HL-60/S4 (cell line): ENCODE results near the gene SLFN12L.
"Not testable (repeated sequence)": the region's sequence is repeated elsewhere in the genome, so short reads cannot be mapped to it uniquely, and the experiment has no call there.

Source experiments
- in situ Hi-C: fragments of 300-500 bp; cut with MboI; formaldehyde crosslinking; loops from 2 replicates; pipeline ENCODE4 v1.14.3; 2022; ENCODE audit warnings: low sequenced_read_pairs

Gene SLFN12L

GRCh38 chr17:35543856-35544255, 6.4 kb upstream of the SLFN12L start:
- in situ Hi-C loops = no loop called here

DNA sequence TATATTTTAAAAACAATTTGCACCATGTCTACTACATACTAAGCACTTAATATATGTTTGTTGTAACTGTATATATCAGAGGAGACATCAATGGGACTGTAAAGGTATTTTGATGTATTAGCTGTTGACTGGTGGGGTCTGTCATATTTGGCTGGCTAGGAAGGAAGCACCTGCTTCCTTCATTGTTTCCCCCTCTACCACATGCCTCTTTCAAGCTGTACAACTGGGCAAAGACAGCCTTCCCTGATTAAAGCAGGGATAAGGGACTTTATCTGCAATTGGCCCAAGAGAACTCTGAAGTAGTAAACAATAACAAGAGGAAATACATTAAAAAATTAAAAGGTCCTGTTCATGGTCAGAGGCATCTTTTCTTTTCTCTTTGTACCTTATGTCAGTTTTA, 5.5 kb upstream of the SLFN12L start:
- in situ Hi-C loops = no loop called here

DNA sequence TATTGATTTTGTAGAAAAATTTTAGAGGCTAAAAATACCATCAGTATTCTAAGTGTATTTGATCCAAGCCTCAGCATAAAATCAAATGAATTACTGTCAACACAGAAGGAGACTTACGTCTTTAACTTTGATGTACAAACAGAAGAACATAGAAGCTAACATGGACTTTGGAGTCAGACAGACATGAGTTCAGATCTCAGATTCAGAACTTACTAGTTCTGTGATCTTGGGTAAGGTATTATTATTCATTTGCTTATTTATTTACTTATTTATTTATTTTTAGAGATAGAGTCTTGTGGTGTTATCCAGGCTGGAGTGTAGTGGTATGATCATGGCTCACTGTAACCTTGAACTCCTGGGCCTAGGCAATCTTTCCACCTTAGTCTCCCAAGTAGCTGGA, 4.0 kb upstream of the SLFN12L start:
- in situ Hi-C loops = no loop called here

- in situ Hi-C loops = no loop called here
Measured at GRCh38 chr17:35540589-35541404, 3.3 kb upstream of the SLFN12L start.

- in situ Hi-C loops = loop anchor here (5.0 to 10.0 kb wide), 2 partner anchors 227 to 385 kb away; no protein-coding TSS in a partner anchor
Measured at GRCh38 chr17:35539659-35540026, 2.2 kb upstream of the SLFN12L start.

- in situ Hi-C loops = loop anchor here (5.0 to 10.0 kb wide), 2 partner anchors 224 to 382 kb away; no protein-coding TSS in a partner anchor
Measured at GRCh38 chr17:35536664-35537171, 760 bp downstream of the SLFN12L start.

GRCh38 chr17:35535406-35535805, 2.1 kb downstream of the SLFN12L start:
- in situ Hi-C loops = loop anchor here (5.0 to 10.0 kb wide), 2 partner anchors 223 to 381 kb away; no protein-coding TSS in a partner anchor

DNA sequence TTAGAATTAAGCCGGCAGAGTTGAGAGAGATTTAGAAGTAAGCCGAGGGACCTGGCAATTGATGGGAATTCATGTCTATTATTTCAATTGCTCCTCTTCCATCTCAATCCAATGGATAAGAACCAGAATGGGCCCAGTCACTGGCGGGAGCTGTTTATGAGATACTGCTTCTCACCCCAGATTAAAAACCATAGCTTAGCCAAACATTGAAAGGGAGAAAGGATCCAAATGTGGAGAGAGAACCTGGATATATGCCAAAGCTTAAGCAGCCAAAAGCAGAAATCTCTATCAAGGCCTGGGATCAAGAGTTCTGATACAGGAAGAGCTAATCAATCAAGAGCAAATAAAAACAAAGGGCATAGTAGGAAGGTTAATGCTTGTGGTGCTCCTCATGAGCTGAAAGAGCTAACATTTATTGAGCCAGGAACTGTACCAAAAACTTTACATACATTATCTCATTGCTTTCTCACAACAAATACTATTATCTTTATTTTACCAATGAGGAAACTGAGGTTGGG, 2.8 kb downstream of the SLFN12L start:
- in situ Hi-C loops = loop anchor here (5.0 to 10.0 kb wide), 2 partner anchors 222 to 380 kb away; no protein-coding TSS in a partner anchor

DNA sequence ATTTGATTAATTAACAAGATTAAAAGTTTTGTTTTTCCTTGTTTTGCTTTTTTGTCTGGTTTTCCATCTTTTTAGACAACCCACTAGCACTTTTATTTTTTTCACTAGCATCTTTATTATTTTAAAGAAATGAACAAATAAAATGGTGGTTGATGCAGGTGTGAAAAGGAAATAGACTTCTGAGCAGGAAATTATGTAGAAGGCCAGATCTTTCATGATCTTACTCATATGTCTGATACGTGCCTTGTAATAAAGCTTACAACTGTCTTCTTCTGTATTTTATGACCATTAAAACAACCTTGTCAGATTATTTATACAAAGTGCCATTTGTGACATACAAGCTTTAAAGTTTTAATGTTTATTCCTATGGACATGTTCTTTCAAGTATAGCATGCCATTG, 6.3 kb downstream of the SLFN12L start:
- in situ Hi-C loops = loop anchor here (10.0 kb wide), 1 partner anchor 376 kb away; no protein-coding TSS in a partner anchor

GRCh38 chr17:35529866-35530265, 7.6 kb downstream of the SLFN12L start:
- in situ Hi-C loops = loop anchor here (10.0 kb wide), 2 partner anchors 155 to 375 kb away; partner anchors contain the start of gene SLFN11

DNA sequence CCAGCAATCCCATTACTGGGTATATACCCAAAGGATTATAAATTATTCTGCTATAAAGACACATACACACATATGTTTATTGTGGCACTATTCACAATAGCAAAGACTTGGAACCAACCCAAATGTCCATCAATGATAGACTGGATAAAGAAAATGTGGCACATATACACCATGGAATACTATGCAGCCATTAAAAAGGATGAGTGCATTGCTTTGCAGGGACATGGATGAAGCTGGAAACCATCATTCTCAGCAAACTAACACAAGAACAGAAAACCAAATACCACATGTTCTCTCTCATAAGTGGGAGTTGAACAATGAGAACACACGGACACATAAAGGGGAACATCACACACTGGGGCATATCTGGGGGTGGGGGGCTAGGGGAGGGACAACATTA, 8.2 kb downstream of the SLFN12L start:
- in situ Hi-C loops = loop anchor here (10.0 kb wide), 1 partner anchor 155 kb away; the partner anchor contains the start of gene SLFN11

DNA sequence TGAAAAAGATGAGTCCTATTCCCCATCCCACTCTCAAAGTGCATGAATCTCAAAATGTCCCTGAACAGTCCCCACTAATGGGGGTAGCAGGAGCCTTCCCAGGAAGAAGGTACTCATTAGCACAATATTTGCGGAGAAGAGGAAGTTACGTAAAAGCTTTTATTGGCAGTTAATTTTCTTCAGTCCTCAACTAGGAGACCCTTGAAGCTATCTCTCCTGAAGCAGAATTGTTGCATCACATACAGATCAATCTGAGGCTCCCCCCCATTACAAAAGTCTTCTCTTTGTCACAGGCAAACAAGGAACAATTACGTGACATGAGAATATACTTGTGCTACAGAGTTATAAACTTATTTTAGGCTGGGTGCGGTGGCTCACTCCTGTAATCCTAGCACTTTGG, 14.2 kb downstream of the SLFN12L start:
- in situ Hi-C loops = loop anchor here (10.0 kb wide), 1 partner anchor 148 kb away; the partner anchor contains the start of gene SLFN11

DNA sequence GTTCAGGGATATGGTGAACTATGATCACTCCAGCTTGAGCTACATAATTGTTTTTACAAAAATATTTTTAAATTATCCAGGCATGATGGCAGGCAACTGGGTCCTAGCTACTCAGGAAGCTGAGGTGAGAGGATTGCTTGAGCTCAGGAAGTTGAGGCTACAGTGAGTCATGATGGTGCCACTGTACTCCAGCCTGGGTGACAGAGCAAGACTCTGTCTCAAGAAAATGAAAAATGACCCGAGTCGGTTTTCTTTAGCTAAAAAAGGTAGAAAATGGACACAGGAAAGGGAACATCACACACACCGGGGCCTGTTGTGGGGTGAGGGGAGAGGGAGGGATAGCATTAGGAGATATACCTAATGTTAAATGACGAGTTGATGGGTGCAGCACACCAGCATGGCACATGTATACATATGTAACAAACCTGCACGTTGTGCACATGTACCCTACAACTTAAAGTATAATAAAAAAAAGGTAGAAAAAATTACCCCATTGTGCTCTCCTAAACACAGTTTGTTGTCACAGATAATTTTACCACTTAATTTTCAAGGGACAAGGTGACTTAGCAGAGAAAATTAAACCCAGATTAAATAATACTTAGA, 15.7 kb downstream of the SLFN12L start:
- in situ Hi-C loops = loop anchor here (10.0 kb wide), 1 partner anchor 147 kb away; the partner anchor contains the start of gene SLFN11

- in situ Hi-C loops = loop anchor here (10.0 kb wide), 1 partner anchor 146 kb away; the partner anchor contains the start of gene SLFN11
Measured at GRCh38 chr17:35521150-35521549, 16.3 kb downstream of the SLFN12L start.

GRCh38 chr17:35519906-35520442, 17.5 kb downstream of the SLFN12L start:
- in situ Hi-C loops = loop anchor here (10.0 kb wide), 1 partner anchor 145 kb away; the partner anchor contains the start of gene SLFN11

DNA sequence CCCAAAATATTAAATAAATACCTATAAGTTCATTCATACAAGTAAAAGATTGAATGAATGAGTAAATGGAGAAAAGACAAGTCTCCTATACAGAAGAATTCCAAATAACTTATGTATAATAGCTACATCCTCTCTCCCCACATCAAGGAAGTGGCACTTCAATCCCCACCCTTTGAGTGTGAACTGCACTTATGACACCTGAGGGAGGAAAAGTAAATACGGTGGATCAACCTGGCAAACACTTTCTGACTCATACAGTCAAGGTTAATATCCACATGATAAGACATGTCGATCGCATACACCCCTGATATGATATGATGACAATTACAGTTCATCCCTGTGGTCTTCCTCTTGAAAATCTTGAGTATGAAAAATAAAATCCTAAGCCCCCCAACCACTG, 18.0 kb downstream of the SLFN12L start:
- in situ Hi-C loops = no loop called here

- in situ Hi-C loops = not testable (repeated sequence)
Measured at GRCh38 chr17:35518431-35518830, 19.0 kb downstream of the SLFN12L start.

DNA sequence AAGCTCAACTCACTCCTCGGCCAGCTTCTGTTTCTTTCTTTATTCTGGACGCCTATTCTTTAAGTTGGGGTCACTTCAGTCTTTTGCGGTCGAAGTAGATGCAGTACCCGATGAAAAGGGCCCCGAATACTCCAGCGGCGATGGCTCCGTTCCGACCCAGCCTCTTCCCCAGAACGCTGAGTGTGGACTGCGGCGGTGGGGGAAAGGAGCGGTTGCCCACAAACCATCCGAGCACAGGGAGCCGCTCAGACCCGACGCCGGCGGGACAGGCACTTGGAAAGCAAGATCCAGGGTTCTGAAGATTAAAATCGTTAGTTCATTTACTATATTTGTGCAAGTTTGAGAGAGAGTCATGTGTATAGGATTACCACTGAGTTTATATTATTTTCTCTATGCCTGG, 22.5 kb downstream of the SLFN12L start:
- in situ Hi-C loops = no loop called here

DNA sequence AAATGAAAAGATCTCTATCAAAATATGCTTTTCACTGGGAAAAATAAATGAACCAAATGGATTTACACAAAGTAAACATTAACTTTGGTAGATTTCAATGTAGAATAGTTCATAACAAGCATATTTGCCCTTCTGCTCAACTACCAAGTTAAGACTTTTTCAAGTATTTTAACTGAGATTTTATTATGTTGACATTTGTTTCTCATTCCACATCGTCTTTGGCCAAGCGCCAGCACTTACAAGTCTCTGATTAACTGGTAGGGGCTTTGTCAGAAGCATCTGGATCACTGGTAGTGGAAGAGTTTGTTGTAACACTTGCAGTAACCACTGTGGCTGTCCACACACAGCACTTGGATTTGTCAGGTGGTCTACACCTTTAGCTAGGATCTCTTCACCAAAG, 22.9 kb downstream of the SLFN12L start:
- in situ Hi-C loops = no loop called here

DNA sequence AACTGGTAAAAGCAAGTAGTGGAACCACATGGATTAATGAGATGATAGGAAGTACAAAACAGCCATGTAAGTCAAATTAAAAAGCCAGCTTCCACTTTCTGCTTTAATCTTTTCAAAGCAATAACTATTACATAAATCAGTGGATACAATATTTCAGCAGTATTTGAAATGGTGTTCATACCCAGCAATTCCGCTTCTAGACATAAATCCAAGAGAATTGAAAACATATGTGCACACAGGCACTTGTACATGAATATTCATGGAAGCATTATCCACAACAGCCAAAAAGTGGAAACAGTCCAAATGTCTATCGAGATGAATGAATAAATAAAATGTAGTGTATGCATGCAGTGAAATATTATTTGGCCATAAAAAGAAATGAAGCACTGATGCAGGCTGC, 27.4 kb downstream of the SLFN12L start:
- in situ Hi-C loops = no loop called here

- in situ Hi-C loops = not testable (repeated sequence)
Measured at GRCh38 chr17:35507714-35508113, 29.8 kb downstream of the SLFN12L start.
